ENCODE results near the gene AGMAT. TPM values are rescaled to one million over a fixed set of nuclear protein-coding genes. Genes with fewer than 3 reads are reported as not detected.
A peak's percentile ranks its signal among the peaks of the same experiment; 100 is the strongest.

AGMAT gene
- total RNA-seq, 1 donor from 2014 or later = 2.0 TPM

GRCh38 chr1:15568387-15569073 lies 16.3 kb downstream of the AGMAT start:
- no peak for DNase-seq (ENCODE audit: low spot score)

GRCh38 chr1:15559189-15559810 lies 25.6 kb downstream of the AGMAT start:
- no peak for DNase-seq (ENCODE audit: low spot score)

GRCh38 chr1:15558516-15558915 lies 26.3 kb downstream of the AGMAT start:
- DNase-seq (ENCODE audit: low spot score) = no peak

GRCh38 chr1:15557594-15557993 lies 27.3 kb downstream of the AGMAT start:
- DNase-seq (ENCODE audit: low spot score) = peak; percentile 14

GRCh38 chr1:15557008-15557407 lies 27.8 kb downstream of the AGMAT start:
- DNase-seq (ENCODE audit: low spot score) = no peak

- DNase-seq (ENCODE audit: low spot score) = no peak
Observed at GRCh38 chr1:15550573-15550972, 34.3 kb downstream of the AGMAT start.

GRCh38 chr1:15546641-15547040 lies 38.2 kb downstream of the AGMAT start:
- DNase-seq (ENCODE audit: low spot score) = no peak

GRCh38 chr1:15543589-15544568 lies 41.0 kb downstream of the AGMAT start:
- no peak for DNase-seq (ENCODE audit: low spot score)

- DNase-seq (ENCODE audit: low spot score) = no peak
Observed at GRCh38 chr1:15543251-15543588, 41.6 kb downstream of the AGMAT start.

GRCh38 chr1:15542388-15543250 lies 42.2 kb downstream of the AGMAT start:
- DNase-seq (ENCODE audit: low spot score) = no peak

GRCh38 chr1:15541231-15541792 lies 43.5 kb downstream of the AGMAT start:
- no peak for DNase-seq (ENCODE audit: low spot score)

- DNase-seq (ENCODE audit: low spot score) = no peak
Observed at GRCh38 chr1:15540186-15540585, 44.7 kb downstream of the AGMAT start.

GRCh38 chr1:15538771-15539170 lies 46.1 kb downstream of the AGMAT start:
- no peak for DNase-seq (ENCODE audit: low spot score)

- no peak for DNase-seq (ENCODE audit: low spot score)
Observed at GRCh38 chr1:15531682-15532081, 53.2 kb downstream of the AGMAT start.

GRCh38 chr1:15531003-15531402 lies 53.8 kb downstream of the AGMAT start:
- no peak for DNase-seq (ENCODE audit: low spot score)

GRCh38 chr1:15526490-15527339 lies 58.1 kb downstream of the AGMAT start, which contains the start of gene DNAJC16:
DNAJC16 (plus strand) TSS chr1:15526848; CDS start chr1:15529106, 2,258 bp downstream.
- DNase-seq (ENCODE audit: low spot score) = peak; percentile 100

GRCh38 chr1:15526021-15526489 lies 58.8 kb downstream of the AGMAT start:
- DNase-seq (ENCODE audit: low spot score) = no peak

GRCh38 chr1:15525050-15526020 lies 59.5 kb downstream of the AGMAT start:
- DNase-seq (ENCODE audit: low spot score) = no peak

Data from ureter (tissue), 1 donor.